Stimulated activated effector memory CD8-positive, alpha-beta T cell treated with anti-CD3 and anti-CD28 coated beads, Interleukin-12 subunit alpha, Interleukin-12 subunit beta, amount 100 ng/mL, for 72 hours (primary cell): Measurements from ENCODE around the gene OR1N2.
"Not testable (repeated sequence)": the region's sequence is repeated elsewhere in the genome, so short reads cannot be mapped to it uniquely, and the experiment has no call there.

ENCODE experiments used
- ATAC-seq: fragments of 150-1000 bp; cut with Tn5 transposase; 2 replicates; pipeline ENCODE4 v1.10.0; 2021
- DNase-seq, 2 donors: peaks; one replicate each; pipeline ENCODE4 v3.0.0; 2021 to 2022; ENCODE audit warnings: low spot score in 2 of 2
- H3K27ac Mint-ChIP-seq: one replicate; pipeline ENCODE4 v1.8.0; 2022; ENCODE audit warnings: mild to moderate bottlenecking, mixed read lengths
- H3K36me3 Mint-ChIP-seq: one replicate; pipeline ENCODE4 v1.8.0; 2022; ENCODE audit warnings: mild to moderate bottlenecking, mixed read lengths
- H3K4me1 Mint-ChIP-seq: one replicate; pipeline ENCODE4 v1.8.0; 2022; ENCODE audit warnings: mixed read lengths
- H3K4me3 Mint-ChIP-seq: one replicate; pipeline ENCODE4 v1.8.0; 2022; ENCODE audit warnings: mild to moderate bottlenecking, mixed read lengths
- H3K9me3 Mint-ChIP-seq: one replicate; pipeline ENCODE4 v1.8.0; 2022; ENCODE audit warnings: mixed read lengths

OR1N2 gene, protein sequence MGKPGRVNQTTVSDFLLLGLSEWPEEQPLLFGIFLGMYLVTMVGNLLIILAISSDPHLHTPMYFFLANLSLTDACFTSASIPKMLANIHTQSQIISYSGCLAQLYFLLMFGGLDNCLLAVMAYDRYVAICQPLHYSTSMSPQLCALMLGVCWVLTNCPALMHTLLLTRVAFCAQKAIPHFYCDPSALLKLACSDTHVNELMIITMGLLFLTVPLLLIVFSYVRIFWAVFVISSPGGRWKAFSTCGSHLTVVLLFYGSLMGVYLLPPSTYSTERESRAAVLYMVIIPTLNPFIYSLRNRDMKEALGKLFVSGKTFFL

DNA sequence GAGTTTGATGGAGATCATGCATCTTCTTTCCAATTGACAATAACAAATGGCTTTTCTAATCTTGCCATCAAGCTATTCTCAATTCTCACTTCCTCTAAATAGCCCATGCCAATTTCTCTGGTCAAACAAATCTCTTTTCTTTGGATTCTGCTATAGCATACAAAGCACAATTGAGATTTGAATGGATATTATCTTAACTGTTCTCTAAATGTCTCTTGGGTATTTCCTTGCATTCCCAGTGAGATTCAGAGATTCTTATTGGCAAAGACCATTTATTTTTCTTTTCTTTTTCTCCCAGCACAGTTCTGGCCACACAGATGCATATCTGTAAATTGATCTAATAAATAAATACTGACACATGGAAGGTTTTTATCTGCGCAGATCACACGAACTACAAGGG, at the start of gene OR1N2:
Gene OR1N2, plus strand, starts transcription at position 301 of the 400 bp plus-strand sequence. CDS start 100 bp downstream, outside the sequence.
- Mint-ChIP-seq H3K4me1 (no peaks in the 10 kb centered on the region), H3K9me3 (no peaks in the 10 kb centered on the region), H3K27ac (no peak within 1 kb of the TSS), H3K36me3 (no peaks in the 10 kb centered on the region), H3K4me3 (no peak within 1 kb of the TSS)
- no peak for DNase-seq
- ATAC-seq = no peak

DNA sequence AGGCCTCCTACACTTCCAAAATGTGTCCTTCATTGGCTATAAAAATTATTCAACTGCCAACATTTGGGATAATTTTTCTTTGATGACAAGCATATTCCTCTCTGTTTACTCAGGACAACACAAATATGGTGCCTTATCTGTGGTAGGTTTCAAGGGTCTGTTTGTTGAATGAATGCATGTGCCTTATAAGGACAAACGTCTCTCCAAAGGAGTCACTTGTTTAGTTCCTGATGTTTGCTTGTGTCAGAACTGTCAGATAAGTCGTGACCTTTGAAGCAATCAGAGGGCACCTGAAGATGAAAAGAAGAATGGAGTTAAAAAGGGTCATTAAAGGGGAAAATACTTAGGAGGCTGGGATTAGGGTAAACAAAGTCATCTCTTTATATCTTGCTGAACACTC, 45.9 kb upstream of the OR1N2 start:
- H3K27ac Mint-ChIP-seq = no peak overlapping the region
- no peaks in the 10 kb centered on the region for H3K4me1 Mint-ChIP-seq
- DNase-seq (no peak), ATAC-seq (no peak)
- H3K9me3 Mint-ChIP-seq = no peaks in the 10 kb centered on the region
- no peaks in the 10 kb centered on the region for H3K36me3 Mint-ChIP-seq
- no peak overlapping the region for H3K4me3 Mint-ChIP-seq

DNA sequence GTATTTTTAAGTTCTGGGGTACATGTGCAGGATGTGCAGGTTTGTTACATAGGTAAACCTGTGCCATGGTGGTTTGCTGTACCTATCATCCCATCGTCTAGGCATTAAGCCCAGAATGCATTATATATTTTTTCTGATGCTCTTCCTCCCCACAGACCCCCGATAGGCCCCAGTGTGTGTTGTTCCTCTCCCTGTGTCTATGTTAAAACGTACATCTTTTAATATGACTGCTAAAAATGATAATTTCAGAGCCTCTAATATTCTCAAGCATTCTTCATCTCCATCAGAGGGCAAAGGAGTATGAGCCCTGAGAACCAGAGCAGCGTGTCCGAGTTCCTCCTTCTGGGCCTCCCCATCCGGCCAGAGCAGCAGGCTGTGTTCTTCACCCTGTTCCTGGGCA, 42.4 kb upstream of the OR1N2 start, which contains the start of gene OR1J2:
Gene OR1J2, plus strand, starts transcription at position 301 of the 400 bp plus-strand sequence. Its CDS starts 0 bp downstream, at position 301.
- Mint-ChIP-seq H3K9me3 (no peaks in the 10 kb centered on the region), H3K36me3 (no peaks in the 10 kb centered on the region), H3K4me1 (no peaks in the 10 kb centered on the region), H3K4me3 (no peak within 1 kb of the TSS), H3K27ac (no peak within 1 kb of the TSS)
- DNase-seq (no peak), ATAC-seq (no peak)

DNA sequence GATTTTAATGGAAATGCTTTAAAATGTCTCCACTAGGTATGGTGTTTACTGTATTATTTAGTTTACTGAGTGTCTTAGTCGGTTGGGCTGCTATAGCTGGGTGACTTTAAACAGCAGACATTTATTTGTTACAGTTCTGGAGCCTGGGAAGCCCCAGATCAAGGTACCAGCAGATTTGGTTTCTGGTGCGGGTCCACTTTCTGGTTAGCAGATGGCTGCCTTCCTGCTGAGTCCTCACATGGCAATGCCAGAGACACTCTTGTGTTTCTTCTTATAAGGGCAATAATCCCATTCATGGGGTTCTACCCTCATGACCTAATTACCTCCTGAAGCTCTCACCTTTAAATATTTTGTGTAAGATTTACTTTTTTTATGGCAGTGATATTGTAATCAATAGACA, 34.7 kb upstream of the OR1N2 start:
- Mint-ChIP-seq H3K27ac (no peak overlapping the region), H3K9me3 (no peaks in the 10 kb centered on the region), H3K36me3 (no peaks in the 10 kb centered on the region), H3K4me1 (no peaks in the 10 kb centered on the region), H3K4me3 (no peak overlapping the region)
- ATAC-seq = no peak
- no peak for DNase-seq

DNA sequence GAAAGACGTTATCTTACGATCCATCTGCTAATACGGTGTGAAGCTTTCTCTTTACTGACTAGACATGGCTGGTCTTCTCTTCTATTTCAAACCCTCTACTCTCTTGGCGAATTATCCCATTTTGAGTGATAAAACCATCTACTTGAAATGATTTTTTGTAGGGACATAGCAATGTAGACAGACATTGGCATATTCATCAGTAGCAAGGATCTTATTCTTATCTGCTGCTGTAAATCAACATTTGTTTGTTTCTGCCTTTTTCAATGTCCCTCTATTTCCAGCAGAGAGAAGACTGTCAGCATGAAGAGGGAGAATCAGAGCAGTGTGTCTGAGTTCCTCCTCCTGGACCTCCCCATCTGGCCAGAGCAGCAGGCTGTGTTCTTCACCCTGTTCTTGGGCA, 34.1 kb upstream of the OR1N2 start, which contains the start of gene OR1J4:
Gene OR1J4, plus strand, starts transcription at position 301 of the 400 bp plus-strand sequence. Its CDS starts 0 bp downstream, at position 301.
- Mint-ChIP-seq H3K4me3 (no peak within 1 kb of the TSS), H3K4me1 (no peaks in the 10 kb centered on the region), H3K36me3 (no peaks in the 10 kb centered on the region), H3K27ac (no peak within 1 kb of the TSS), H3K9me3 (no peaks in the 10 kb centered on the region)
- ATAC-seq (no peak), DNase-seq (no peak)

DNA sequence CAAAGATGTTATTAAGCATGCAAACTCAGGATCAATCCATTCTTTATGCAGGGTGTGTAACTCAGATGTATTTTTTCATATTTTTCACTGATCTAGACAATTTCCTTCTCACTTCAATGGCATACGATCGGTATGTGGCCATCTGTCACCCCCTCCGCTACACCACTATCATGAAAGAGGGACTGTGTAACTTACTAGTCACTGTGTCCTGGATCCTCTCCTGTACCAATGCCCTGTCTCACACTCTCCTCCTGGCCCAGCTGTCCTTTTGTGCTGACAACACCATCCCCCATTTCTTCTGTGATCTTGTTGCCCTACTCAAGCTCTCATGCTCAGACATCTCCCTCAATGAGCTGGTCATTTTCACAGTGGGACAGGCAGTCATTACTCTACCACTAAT, 33.5 kb upstream of the OR1N2 start:
- no peaks in the 10 kb centered on the region for H3K4me1 Mint-ChIP-seq
- H3K36me3 Mint-ChIP-seq = no peaks in the 10 kb centered on the region
- DNase-seq (no peak), ATAC-seq (no peak)
- no peak overlapping the region for H3K27ac Mint-ChIP-seq
- H3K9me3 Mint-ChIP-seq = no peaks in the 10 kb centered on the region
- H3K4me3 Mint-ChIP-seq = no peak overlapping the region

DNA sequence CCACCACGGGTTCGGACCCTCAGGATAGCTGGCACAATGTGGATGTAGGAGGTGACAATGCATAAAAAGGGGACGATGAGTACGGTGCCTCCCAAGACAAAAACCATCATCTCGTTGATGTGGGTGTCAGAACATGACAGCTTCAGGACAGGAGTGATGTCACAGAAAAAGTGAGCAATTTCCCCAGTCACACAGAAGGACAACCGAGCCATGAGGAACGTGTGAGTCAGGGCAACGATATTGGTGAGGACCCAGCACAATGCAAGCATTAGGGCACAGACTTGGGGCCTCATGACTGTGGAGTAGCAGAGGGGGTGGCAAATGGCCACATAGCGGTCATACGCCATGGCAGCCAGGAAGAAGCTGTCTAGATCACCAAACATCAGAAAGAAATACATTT, 26.3 kb upstream of the OR1N2 start:
- DNase-seq = no peak
- Mint-ChIP-seq H3K9me3 (no peaks in the 10 kb centered on the region), H3K27ac (no peak overlapping the region), H3K36me3 (no peaks in the 10 kb centered on the region), H3K4me3 (no peak overlapping the region), H3K4me1 (peaks cover 6% of the 10 kb centered on the region)
- peak; percentile 82 for ATAC-seq

DNA sequence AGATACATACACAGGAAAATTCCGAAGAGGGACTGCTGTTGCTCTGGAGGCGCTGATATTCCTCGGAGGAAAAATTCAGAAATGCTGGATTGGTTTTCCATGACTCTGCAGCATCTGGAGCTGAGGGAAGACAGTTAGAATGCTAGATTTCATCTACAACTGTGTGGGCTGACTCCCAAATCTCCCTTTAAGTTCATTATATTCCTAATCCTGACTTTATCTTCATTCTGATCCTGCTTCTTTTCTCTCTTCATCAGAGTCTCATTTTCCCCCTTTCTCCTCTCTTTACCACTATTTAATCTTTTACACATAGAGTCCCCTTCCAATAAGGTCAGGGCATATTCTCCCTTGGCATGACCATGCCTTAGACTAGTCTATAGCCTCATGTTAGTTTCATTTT, 25.7 kb upstream of the OR1N2 start, which contains the start of gene OR1N1:
Gene OR1N1, minus strand, starts transcription at position 101 of the 400 bp plus-strand sequence. Its CDS starts 0 bp downstream, at position 101.
- Mint-ChIP-seq H3K9me3 (no peaks in the 10 kb centered on the region), H3K4me1 (peaks cover 6% of the 10 kb centered on the region), H3K36me3 (no peaks in the 10 kb centered on the region), H3K27ac (no peak within 1 kb of the TSS), H3K4me3 (no peak within 1 kb of the TSS)
- DNase-seq (no peak), ATAC-seq (no peak)

DNA sequence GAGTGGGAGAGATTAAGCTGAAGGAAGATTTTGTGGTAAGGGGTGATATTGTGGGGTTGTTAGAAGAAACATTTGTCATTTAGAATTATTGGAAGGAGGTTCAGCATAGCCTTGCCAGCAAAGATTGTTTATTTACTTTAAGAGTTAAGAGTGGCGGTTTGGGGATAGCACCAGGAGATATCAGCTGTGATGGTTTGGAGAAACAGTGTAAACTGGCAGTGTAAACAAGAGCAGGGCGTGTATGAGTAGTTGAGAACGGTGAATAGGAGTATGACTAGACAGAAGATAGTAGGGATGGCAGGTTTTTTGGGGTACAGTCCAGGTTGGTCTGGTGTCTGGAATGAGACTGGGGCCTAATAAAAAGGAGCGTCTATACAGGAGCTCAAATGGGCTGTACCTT, 21.8 kb upstream of the OR1N2 start:
- not testable (repeated sequence) for H3K36me3 Mint-ChIP-seq, H3K4me3 Mint-ChIP-seq, H3K27ac Mint-ChIP-seq, ATAC-seq, DNase-seq, H3K9me3 Mint-ChIP-seq
- peaks cover 20% of the 10 kb centered on the region for H3K4me1 Mint-ChIP-seq

DNA sequence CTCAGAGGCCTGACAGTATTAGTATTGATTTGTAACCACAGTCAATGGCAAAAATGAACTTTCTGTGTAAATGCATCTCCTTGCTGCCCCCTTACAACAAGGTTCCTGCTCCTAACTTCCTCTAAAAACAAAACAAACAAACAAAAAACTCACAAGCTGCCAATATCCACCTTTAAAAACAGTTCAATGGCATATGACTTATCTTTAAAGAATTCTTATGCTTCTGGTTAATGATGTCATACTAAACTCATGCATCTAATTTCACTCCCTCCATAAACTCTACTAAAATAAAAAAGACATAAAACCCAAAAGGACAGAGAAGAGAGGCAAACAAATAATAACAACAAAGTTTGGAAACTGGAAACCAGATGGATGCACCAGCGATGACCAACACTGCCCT, 16.8 kb upstream of the OR1N2 start:
- no peaks in the 10 kb centered on the region for H3K36me3 Mint-ChIP-seq
- DNase-seq = no peak
- ATAC-seq = no peak
- peaks cover 3% of the 10 kb centered on the region for H3K9me3 Mint-ChIP-seq
- peaks cover 14% of the 10 kb centered on the region for H3K4me1 Mint-ChIP-seq
- no peak overlapping the region for H3K27ac Mint-ChIP-seq
- no peak overlapping the region for H3K4me3 Mint-ChIP-seq

DNA sequence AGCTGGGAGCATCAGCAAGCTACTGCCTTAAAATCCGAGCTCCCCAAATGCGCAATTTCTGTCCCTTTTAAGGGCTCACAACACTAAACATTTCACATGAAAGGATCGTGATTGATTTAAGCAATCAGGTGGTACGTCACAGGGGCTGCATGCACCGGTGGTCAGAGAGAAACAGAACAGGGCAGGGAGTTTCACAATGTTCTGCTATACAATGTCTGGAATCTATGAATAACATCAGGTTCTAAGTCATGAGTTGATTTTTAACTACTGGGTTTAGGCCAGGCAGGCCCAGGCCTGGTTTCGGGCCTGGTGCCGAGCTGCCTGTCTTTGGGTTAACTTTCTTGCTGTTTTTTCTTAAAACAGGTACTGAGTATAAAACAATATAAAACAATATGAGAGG, 15.8 kb upstream of the OR1N2 start:
- H3K4me3 Mint-ChIP-seq, H3K27ac Mint-ChIP-seq, H3K9me3 Mint-ChIP-seq, ATAC-seq, DNase-seq, H3K36me3 Mint-ChIP-seq: not testable (repeated sequence)
- H3K4me1 Mint-ChIP-seq = peaks cover 14% of the 10 kb centered on the region

DNA sequence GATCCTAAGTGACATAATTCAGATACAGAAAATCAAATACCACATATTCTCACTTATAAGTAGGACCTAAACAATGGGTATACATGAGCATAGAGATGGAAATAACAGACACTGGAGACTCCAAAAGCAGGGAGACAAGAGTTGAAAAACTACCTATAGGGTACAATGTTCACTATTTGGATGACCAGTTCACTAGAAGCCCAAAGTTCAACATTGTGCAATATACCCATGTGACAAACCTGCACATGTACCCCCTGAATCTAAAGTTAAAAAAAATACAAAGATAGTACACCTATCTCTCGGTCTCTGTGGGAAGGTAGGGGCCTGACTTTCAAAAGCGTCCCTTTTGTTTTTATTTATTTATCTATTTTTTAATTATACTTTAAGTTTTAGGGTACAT, 14.2 kb upstream of the OR1N2 start:
- ATAC-seq (no peak), DNase-seq (no peak)
- H3K27ac Mint-ChIP-seq = no peak overlapping the region
- H3K9me3 Mint-ChIP-seq = peaks cover 3% of the 10 kb centered on the region
- H3K4me3 Mint-ChIP-seq = no peak overlapping the region
- H3K4me1 Mint-ChIP-seq = peaks cover 14% of the 10 kb centered on the region
- no peaks in the 10 kb centered on the region for H3K36me3 Mint-ChIP-seq

DNA sequence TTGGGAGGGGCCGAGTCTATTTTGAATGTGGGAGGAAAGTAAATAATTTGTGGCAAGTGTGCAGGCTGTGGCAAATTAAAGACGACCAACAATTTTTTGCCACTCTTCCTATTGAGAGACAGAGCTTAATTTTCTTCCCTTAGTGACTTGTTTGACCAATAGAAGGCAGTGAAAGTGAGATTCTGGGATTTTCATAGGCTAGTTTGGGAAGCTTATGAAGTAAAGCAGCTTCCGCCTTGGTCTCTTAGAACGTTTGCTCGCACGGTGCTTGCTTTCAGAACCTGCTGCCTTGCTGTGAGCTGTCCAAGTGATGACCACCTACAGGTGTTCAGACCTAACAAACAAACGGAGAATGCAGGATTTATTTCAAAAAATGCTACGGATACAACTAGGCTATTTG, 6.7 kb upstream of the OR1N2 start:
- DNase-seq = no peak
- no peaks in the 10 kb centered on the region for H3K36me3 Mint-ChIP-seq
- no peak for ATAC-seq
- H3K27ac Mint-ChIP-seq = no peak overlapping the region
- no peaks in the 10 kb centered on the region for H3K9me3 Mint-ChIP-seq
- H3K4me3 Mint-ChIP-seq = no peak overlapping the region
- H3K4me1 Mint-ChIP-seq = no peaks in the 10 kb centered on the region

DNA sequence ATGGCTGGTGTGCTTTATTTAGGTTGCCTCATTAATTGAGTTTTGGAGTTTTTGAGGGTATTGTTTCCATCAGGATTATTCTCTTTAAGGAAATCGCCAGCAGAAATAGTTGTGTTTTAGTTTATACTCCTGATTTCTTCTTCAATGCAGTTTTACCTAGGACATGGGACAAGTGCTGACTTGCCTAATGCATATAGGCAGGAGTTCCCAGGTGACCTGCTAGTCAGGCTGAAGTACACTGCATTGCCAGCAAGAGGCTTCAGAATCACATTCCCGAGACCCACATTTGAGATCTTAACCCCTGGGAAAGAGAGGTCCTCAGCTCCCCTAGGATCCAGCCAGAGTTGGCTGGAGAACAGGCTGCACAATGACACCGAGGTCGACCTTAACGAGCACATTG, 1.5 kb upstream of the OR1N2 start:
- no peak for DNase-seq
- Mint-ChIP-seq H3K4me1 (no peaks in the 10 kb centered on the region), H3K4me3 (no peak overlapping the region), H3K36me3 (no peaks in the 10 kb centered on the region), H3K27ac (no peak overlapping the region), H3K9me3 (no peaks in the 10 kb centered on the region)
- no peak for ATAC-seq

DNA sequence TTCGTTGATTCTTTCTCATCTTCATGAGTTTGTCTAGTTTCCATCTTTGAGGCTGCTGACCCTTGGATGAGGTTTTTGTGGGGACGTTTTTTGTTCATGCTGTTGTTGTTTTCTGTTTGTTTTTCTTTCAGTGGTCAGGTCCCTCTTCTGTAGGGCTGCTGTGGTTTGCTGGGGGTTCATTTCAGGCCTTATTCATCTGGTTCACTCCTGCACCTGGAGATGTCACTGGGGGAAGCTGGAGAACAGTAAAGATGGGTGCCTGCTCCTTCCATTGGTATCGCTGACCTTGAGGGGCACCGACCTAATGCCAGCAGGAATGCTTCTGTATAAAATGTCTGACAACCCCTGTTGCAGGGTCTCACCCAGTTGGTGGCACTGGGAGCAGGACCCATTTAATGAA, 8.5 kb downstream of the OR1N2 start:
- ATAC-seq (no peak), DNase-seq (no peak)
- peaks cover 3% of the 10 kb centered on the region for H3K9me3 Mint-ChIP-seq
- no peak overlapping the region for H3K27ac Mint-ChIP-seq
- no peaks in the 10 kb centered on the region for H3K36me3 Mint-ChIP-seq
- no peak overlapping the region for H3K4me3 Mint-ChIP-seq
- no peaks in the 10 kb centered on the region for H3K4me1 Mint-ChIP-seq

DNA sequence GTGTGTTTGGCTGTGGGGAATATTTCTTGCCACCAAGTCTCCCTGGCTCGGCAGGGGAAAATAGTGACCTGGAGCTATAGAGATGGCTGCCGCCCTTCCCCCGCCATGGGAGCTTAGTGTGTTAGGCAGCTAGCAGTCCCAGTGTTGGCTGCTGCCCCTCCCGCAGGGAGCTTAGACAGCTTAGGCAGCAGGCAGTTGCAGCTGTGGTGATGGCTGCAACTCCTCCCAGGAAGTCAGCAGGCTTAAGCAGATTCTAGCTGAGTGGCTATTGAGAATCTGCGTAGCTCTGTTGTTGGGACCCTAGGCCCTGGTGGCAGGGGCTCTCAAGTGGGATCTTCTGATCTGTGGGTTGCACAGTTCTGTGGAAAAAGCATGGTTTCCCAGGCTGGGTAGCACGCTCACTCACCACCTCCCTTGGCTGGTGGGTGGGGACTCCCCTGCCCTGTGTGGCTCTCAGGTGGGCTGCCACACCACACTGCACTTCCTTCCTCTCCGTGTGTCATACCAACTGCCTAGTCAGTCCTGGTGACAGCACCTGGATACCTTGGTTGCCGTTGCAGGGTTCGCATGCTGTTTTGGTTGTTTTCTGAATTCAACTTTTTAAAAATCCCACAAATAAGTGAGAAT, 9.3 kb downstream of the OR1N2 start:
- H3K36me3 Mint-ChIP-seq = no peaks in the 10 kb centered on the region
- H3K27ac Mint-ChIP-seq = no peak overlapping the region
- peaks cover 3% of the 10 kb centered on the region for H3K9me3 Mint-ChIP-seq
- no peaks in the 10 kb centered on the region for H3K4me1 Mint-ChIP-seq
- DNase-seq (no peak), ATAC-seq (peak; percentile 64)
- no peak overlapping the region for H3K4me3 Mint-ChIP-seq
